Activated T-cell treated with anti-CD3 and anti-CD28 coated beads for 4 hours (primary cell): Measurements from ENCODE around the gene RALGAPA1.
A peak's percentile ranks its signal among the peaks of the same experiment; 100 is the strongest.

Experiments
- DNase-seq: peaks from one replicate; pipeline ENCODE4 v3.0.0-alpha.2; 2020

RALGAPA1 gene

DNA sequence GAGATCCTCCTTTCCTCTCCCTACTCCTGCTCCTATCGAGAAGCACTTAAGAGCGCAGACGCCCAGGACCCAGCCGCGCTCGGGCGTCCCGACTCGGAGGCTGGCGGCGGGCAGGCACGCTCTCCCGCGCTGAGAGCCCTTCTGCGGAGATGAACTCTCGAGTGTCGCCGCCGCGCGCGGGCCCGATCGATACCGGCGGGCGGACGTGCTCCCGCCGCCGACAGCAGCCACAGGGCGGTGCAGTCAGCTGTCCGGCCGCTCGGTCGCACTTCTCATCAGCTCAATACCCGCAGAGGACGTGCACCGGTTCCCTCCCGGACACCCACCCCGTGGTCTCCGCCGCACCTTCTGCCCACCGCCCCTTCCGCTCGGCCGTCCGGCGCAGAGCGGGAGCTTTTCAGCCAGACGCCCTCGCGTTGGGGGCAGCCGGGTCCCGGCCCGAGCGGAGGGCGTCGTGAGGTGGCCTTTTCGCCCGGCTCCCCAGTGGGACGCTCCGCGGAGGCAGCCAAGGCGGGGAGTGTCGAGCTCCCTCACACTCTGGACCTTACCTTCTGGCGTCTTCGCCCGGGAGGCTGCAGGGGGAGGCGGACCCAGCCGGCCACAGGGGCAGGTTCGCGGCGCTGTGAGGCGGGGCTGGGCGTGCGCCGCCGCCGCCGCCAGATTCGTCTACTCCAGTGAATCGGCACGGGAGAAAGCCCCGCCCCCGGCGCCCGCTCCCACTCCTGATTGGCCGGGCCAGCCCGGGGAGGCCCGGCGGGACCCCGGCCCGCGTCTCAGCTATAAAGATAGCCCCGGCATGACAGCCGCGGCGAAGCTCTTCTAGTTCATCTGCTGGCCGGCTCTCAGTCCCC is 275.5 kb downstream of the RALGAPA1 start, which contains the start of gene INSM2:
TSS of gene INSM2 (plus strand) at position 808 of the 851 bp plus-strand sequence. CDS start 89 bp downstream, outside the sequence.
- DNase-seq = peak; percentile 49

DNA sequence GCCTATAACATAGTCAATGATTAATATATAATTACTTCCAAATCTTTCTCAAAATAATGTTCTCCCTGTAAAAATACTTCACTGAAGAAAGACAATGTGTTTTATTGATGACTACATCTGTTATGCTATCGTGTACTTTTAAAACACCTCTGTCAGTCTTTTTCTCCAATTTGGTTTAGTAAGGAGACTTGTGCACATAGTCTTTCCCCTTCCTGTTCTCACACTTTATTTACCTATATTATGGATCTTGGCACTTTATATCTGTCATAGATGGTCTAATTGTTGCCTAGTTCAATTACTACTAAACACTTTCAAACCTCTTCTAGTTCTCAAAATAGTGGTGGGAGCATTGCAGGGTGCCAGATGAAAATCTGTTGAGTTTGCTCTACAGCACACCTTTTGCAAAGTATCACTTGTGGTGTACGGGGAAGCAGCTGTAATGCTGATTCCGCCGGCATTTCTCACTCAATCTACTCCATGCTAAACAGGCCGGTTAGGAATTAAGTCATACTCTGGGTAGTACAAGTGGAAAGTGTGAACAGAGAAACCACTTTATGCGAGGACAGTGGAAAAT is 276.2 kb downstream of the RALGAPA1 start:
- no peak for DNase-seq

DNA sequence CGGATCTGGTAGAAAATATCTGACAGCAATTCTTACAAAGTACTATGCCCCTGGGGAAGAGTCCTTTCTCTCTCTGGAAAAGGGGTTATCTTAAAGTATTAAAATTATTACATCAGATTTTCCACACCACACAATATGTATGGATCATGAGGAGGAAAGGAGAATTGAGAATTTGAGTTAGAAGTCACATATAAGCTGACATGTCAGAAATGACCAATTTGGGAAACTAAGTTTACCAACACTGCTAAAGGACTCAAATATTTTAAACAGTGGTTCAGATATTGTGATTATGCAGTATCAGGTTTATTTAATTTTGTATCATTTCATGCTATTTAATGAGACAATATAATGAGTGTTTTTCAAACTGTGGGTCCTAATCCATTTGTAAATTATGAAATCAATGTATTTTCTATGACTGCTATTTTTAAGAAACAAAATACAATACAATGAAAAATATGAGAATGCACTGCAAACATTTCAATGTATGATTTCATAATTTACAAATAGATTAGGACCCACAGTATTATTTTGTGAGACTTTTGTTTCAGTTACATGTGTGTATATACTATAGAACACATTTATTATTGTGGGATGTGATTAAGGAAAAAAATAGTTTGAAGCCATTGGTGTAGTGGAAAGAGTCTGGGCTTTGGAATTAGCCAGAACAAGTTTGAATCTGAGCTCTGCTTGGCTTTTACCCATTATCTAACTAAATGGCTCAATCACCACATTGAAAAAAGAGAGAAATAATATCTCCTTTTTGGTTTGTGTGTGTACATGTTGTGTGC is 276.9 kb downstream of the RALGAPA1 start:
- DNase-seq = no peak

DNA sequence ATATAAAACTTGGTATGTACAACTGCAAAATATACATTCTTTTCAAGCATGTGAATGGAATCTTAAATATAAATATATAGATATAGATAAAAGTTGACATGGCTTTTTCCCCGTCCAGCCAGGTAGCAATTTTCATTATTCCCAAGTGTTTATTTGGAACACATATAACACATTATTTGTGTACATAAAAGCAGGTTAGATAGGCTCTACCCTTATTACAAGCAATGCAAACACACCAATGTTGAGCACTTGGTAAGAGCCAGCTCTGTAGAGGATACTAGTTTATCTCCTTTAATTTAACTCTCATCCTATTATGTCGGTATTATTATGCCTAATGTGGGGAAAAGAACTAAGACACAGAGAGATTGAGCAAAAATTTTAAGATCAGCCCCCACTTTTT is 282.1 kb downstream of the RALGAPA1 start:
- no peak for DNase-seq

DNA sequence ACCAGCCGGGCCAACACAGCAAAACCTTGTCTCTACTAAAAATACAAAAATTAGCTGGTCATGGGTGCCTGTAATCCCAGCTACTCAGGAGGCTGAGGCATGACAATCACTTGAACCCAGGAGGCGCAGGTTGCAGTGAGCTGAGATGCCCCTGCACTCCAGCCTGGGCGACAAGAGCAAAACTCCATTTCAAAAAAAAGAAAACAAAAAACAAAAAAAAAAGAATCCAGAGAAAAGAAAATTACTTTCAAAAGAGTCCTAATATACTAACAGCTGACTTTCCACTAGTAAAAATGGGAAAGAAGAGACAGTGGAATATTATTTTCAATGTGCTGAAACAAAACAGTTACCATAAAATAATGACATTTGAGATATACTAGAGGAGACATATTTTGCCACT is 283.4 kb downstream of the RALGAPA1 start:
- DNase-seq = no peak

DNA sequence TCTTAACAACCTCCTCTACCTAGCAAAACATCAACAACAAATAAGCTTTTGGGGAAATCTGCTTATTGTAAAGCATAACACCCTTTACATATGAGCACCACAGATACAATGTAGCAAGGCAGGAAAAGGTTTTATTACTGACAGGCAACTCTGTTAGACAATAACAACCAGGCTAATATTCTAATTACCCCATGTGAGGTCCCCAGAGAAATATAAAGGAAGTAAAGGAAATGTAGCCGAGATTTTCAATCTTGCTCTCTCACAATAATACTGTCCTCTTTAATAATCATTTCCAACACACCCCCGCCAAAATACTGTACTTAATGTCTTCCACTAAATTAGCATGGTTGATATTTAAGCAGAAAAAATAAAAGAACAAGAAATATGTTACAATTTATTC is 289.1 kb downstream of the RALGAPA1 start:
- DNase-seq = no peak

DNA sequence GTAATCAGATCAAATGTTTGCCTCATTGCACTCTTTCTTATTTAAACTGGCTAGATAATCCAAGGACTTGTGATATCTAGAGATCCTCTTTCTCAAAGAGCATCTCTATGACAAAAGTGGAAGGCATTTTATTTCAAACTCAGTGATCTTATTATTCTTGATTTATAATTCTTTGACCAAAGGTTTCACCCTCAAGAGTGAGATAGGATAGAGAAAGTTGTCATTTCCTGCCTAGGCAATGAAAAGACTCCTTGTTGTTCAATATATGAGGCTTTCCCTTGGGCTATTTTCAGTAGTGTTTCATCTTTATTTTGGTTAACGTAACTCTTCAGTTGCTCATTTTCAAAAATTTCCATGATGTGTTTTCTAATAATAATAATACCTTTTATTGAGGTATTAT is 293.2 kb downstream of the RALGAPA1 start:
- no peak for DNase-seq

DNA sequence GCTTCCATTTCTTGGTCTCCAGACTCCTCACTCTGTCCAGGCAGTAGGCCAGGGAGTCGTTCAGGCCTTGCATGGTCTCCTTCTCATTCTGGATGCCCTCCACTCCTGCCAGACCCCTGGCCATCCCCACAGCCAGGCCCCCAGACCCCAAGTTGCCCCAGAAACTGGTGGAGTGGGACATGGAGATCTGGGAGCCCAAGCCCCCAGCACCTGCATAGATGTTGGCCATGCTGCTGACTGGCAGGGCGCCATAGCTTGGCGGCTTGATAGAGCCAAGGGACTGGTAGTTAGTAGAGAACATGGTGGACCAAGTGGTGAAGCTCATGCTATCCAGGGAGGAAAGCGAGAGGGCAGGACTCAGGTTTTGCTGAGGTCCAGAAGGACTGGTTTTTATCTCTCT is 296.3 kb downstream of the RALGAPA1 start:
- DNase-seq = no peak

DNA sequence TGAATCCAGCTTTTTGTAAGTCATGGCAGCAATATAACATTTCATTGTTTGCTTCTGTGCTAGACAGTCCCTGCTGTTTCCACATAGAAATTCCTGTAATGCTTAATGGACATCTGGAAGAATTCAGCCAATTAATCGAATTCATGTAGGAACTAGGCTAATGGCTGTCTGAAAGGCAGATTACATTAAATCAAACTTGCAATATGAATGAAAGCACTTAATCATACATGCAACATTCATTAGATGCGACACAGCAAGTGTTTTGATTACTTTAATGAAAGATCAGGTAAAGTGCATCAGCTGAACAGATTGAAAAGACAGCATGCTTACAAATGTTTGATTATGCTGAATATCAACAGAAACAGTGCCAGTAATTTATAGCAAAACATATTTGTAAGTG is 299.2 kb downstream of the RALGAPA1 start:
- no peak for DNase-seq

DNA sequence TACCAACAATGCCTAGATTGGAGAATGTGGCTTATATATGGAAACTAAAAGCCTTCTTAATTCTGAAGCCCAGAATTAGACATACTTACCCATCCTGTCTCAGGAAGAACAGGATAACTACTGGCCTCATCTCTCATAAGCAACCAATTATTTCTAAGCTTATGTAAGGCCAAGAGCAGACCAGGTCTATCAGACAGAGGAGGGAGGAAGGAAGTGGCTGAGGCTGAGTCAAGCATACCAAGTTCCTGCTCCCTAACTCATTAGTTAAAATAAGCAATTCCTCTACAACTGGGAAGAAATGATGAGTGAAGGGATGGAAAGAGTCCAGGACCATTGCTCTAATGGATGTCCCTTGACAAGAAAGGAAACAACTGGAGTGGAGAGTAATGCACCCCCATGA is 302.2 kb downstream of the RALGAPA1 start:
- DNase-seq = no peak

DNA sequence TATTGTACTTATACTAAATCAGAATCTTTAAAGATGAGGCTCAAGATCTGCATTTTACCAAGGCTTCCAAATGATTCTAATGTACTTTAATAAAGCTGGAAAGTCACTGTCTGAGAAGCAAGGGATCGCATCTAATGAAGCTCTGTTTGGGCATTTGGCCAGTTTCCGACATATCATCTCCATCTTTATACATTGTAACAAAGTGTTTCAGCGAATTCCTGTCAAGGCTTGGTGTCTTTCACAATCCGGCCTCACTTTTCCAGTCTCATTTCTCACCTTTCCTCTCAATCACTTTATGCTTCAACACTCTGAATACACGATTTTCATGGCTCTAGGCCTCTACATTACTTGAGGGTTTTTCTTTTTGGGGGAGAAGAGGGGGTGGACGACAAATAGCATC is 302.6 kb downstream of the RALGAPA1 start:
- no peak for DNase-seq

DNA sequence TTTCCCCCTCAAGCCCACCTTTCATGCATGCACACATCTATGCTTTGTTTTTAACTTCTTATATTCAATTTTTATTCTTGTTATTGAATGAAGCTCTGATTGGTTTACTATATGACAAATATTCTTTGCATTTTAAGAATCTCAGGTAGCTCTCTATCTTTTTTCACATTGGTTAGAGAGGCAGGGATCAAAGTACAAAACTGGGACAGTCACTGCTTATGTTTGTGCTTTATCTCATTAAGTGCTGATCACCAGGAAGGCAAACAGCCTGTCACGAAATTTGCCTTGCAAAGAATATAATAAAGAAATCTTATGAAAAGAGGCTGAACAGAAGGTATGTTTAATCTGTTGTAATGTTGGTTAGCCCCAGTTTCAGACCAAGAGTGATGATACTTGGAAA is 304.8 kb downstream of the RALGAPA1 start:
- no peak for DNase-seq

DNA sequence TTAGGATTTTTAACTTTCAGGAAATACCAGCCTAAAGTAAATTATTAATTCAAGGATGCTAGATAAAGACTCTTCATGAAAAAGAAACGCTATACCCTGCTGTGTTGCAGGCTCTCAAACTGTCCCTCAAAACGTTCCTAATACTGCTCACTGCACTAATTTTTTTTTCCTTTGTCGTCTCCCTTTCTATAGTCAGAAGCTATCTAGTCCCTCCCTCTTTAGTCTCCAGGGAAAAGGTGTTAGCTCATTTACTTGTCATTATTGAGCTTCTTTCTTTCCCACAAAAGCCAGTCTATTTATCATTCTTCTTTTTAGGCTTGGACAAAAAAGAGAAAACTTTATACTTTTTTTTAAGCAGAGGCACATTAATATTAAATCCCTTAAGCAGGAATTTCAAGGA is 305.4 kb downstream of the RALGAPA1 start:
- DNase-seq = no peak

DNA sequence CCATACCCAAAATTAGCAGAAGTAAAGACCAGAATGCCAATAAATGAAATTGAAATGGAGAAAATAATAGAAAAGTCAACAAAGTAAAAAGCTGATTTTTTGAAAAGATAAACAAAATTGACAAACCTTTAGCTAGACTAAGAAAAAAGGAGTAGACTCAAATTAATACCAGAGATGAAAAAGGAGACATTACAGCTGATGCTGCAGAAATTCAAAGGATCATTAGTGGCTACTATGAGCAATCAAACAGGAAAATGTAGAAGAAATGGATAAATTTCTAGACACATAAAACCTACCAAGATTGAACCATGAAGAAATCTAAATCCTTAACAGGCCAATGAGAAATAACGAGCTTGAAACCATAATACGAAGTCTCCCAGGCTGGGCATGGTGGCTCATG is 309.9 kb downstream of the RALGAPA1 start:
- DNase-seq = no peak

DNA sequence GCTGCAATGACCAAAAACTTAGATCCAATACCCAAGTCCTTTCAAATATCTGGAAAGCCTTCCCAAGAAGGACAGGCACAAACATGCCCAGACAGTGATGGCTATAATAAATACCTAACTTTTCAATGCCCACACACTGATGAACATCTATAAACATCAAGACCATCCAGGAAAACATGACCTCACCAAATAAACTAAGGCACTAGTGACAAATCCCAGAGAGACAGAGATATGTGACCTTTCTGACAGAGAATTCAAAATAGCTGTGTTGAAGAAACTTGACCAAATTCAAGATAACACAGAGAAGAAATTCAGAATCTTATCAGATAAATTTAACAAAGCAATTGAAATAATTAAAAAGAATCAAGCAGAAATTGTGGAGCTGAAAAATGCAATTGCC is 313.8 kb downstream of the RALGAPA1 start:
- no peak for DNase-seq

DNA sequence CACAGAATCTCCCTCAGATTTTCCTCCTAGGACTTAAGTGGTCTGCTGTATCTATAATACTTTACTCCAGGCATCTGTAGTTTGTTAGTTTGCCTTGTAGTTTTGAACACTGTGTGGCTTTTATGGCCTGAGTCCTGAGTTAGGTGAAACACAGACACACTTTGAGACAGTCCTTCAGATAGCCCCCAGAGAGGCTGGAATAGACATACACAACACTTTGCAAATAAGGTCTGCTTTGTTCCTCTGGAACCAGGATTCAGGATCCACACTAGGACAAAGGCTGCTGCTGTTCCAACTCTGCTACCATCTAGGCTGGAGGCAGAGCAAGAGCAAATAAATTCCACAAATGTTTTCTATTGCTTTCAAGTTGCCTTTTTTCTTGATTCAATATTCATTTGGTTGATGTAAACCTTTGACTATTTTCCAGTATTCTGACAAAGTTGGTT is 316.5 kb downstream of the RALGAPA1 start:
- DNase-seq = no peak
